Measurements from ENCODE around the gene ORC4. TPM values are rescaled to one million over a fixed set of nuclear protein-coding genes. Genes with fewer than 3 reads are reported as not detected.

ORC4 gene
- total and polyA plus RNA-seq, 2 of the 8 experiments (the other 6 are each of a cell fraction or from before 2014, with no cell fraction given), result 22.7 to 63.7 TPM

- FAIRE-seq (no peak), DNase-seq (ENCODE audit: low read depth in 1 of 2, low spot score in 2 of 2) (peak; percentile 5 to 62)
- peak within 1 kb of the TSS; percentile 75; the same call in 1 of the 2 replicates for H2AFZ ChIP-seq (ENCODE audit: low read length)
- H3K4me1 ChIP-seq (replicated peaks in 1 of 4; ENCODE audit: control insufficient read depth in 3 of 4, insufficient read depth in 4 of 4, low read length in 3 of 4), result no peaks in the 10 kb centered on the region; a peak in 2 of 7 replicates
- H3K56ac ChIP-seq (replicated peaks; ENCODE audit: insufficient read length, low read depth, low read length), result peak within 1 kb of the TSS; percentile 82
- peaks cover 0 to 4% (median 0%) of the 10 kb centered on the region in 4 experiments; a peak in 1 of 8 replicates for H3K36me3 ChIP-seq (ENCODE audit: control insufficient read depth in 2 of 4, insufficient read depth in 4 of 4, low read length in 3 of 4)
- peak within 1 kb of the TSS; percentile 59 to 92 (median 90) for H3K9ac ChIP-seq (replicated peaks in 1 of 4; ENCODE audit: extremely low read depth in 1 of 4, low read depth in 3 of 4, low read length in 3 of 4)
- peak within 1 kb of the TSS; percentile 95 for H2BK5ac ChIP-seq (ENCODE audit: low read depth, low read length)
- H3K23ac ChIP-seq (ENCODE audit: insufficient read length), result no peak within 1 kb of the TSS
- H3K23me2 ChIP-seq (ENCODE audit: low read depth, low read length), result peaks cover 6% of the 10 kb centered on the region
- H4K20me1 ChIP-seq (replicated peaks in 1 of 2; ENCODE audit: control insufficient read depth in 1 of 2, insufficient read depth in 2 of 2, low read length in 2 of 2), result peaks cover 7 to 8% of the 10 kb centered on the region in 2 experiments
- ChIA-PET CTCF (ENCODE audit: partially characterized antibody) (interaction anchor here (0.7 to 1.8 kb wide), 13 partner anchors 8 to 941 kb away, joined by 3 to 8 read pairs (median 4); no protein-coding TSS in a partner anchor), POLR2A (ENCODE audit: partially characterized antibody) (interaction anchor here (0.6 to 2.1 kb wide), 15 partner anchors 8 to 731 kb away, joined by 3 to 8 read pairs (median 3); no protein-coding TSS in a partner anchor)
- peak within 1 kb of the TSS; percentile 96 for H4K5ac ChIP-seq (ENCODE audit: insufficient read length, low read depth, low read length)
- 0 out of 2 replicates have a peak within 1 kb of the TSS, but pooled peaks have one; percentile 21 for H2BK20ac ChIP-seq (ENCODE audit: low read length)
- H2BK120ac ChIP-seq (replicated peaks; ENCODE audit: low read depth, low read length), result no peak within 1 kb of the TSS
- H2BK12ac ChIP-seq (ENCODE audit: low read depth, low read length), result peak within 1 kb of the TSS; percentile 35; the same call in 1 of the 2 replicates
- no peak within 1 kb of the TSS for H2AK5ac ChIP-seq (ENCODE audit: low read depth, low read length)
- H3K14ac ChIP-seq (ENCODE audit: insufficient read length), result no peak within 1 kb of the TSS
- no peak within 1 kb of the TSS for H2BK15ac ChIP-seq (ENCODE audit: low read length)
- H3K4me2 ChIP-seq (ENCODE audit: insufficient read depth in 1 of 2, low read depth in 2 of 2, low read length in 2 of 2), result peak within 1 kb of the TSS; percentile 85 to 99
- H3K9me3 ChIP-seq (ENCODE audit: insufficient read depth in 2 of 2, low read depth in 1 of 2, low read length in 1 of 2), result no peaks in the 10 kb centered on the region
- WGBS, 2 experiments (ENCODE audit: extremely low coverage in 1 of 2, insufficient coverage in 1 of 2, insufficient read length in 1 of 2, insufficient replicate concordance in 2 of 2, low coverage in 1 of 2, low lambda C conversion rate in 2 of 2, missing lambda C conversion rate in 1 of 2), result 0% methylated on average over 2 of the region's 11 CpGs; no CpG with 5 or more reads in 1 of the 2 experiments
- peak within 1 kb of the TSS; percentile 70 for H4K91ac ChIP-seq (replicated peaks; ENCODE audit: insufficient read length, low read length)
- peak within 1 kb of the TSS; percentile 94 for H3K18ac ChIP-seq (ENCODE audit: extremely low read depth, low read length)
- peak within 1 kb of the TSS; percentile 97; the same call in 1 of the 2 replicates for H4K8ac ChIP-seq (ENCODE audit: extremely low read depth, insufficient read depth, low read length)
- H3K27ac ChIP-seq (ENCODE audit: low read depth, low read length), result peak within 1 kb of the TSS; percentile 83
- H3K79me1 ChIP-seq (ENCODE audit: low read depth, low read length), result peaks cover 3% of the 10 kb centered on the region; the same call in 1 of the 2 replicates
- H3K27me3 ChIP-seq (replicated peaks in 1 of 4; ENCODE audit: control insufficient read depth in 3 of 4, extremely low read depth in 1 of 4, insufficient read depth in 3 of 4, low read length in 3 of 4), result no peaks in the 10 kb centered on the region
- peaks cover 13 to 85% of the 10 kb centered on the region in 2 experiments for H3K79me2 ChIP-seq (ENCODE audit: control insufficient read depth in 1 of 2, insufficient read depth in 2 of 2, low read length in 2 of 2)
- peak within 1 kb of the TSS; percentile 84 to 99 (median 96) for H3K4me3 ChIP-seq (ENCODE audit: extremely low read depth in 1 of 4, insufficient read depth in 2 of 4, low read depth in 3 of 4, low read length in 4 of 4)
- peak within 1 kb of the TSS; percentile 40 for H3K4ac ChIP-seq (replicated peaks; ENCODE audit: insufficient read length, low read depth, low read length)
- TF ChIP-seq SIX5 (IDR thresholded peaks at IDR 0.05; ENCODE audit: low read depth, low read length) (no peak), SIN3A (conservative IDR thresholded peaks at IDR 0.05 in 1 of 2, IDR thresholded peaks at IDR 0.05 in 1 of 2; ENCODE audit: low read depth in 1 of 2, low read length in 2 of 2) (peak in 1 of 2 experiments; percentile 58; a peak in 1 of 4 replicates), ASH2L (IDR thresholded peaks at IDR 0.05; ENCODE audit: low read length) (peak; percentile 38), SRF (IDR thresholded peaks at IDR 0.05; ENCODE audit: low read depth, low read length) (no peak), KDM4A (IDR thresholded peaks at IDR 0.05; ENCODE audit: low read depth, low read length, severe bottlenecking) (no peak), RAD21 (IDR thresholded peaks at IDR 0.05 in 1 of 2, conservative IDR thresholded peaks at IDR 0.05 in 1 of 2; ENCODE audit: low read depth in 2 of 2, low read length in 2 of 2) (no peak), HDAC2 (IDR thresholded peaks at IDR 0.05; ENCODE audit: borderline replicate concordance in 1 of 2, low read depth in 2 of 2, low read length in 2 of 2) (0 out of 4 replicates have a peak, but pooled peaks of 1 of the 2 experiments have one; percentile 56), CBX5 (IDR thresholded peaks at IDR 0.05; ENCODE audit: low read depth, low read length) (no peak), CHD2 (IDR thresholded peaks at IDR 0.05; ENCODE audit: low read length) (no peak), TAF1 (IDR thresholded peaks at IDR 0.05; ENCODE audit: low read depth, low read length) (peak; percentile 37; the same call in 1 of the 2 replicates)
Observed at GRCh38 chr2:148021059-148021861, 723 bp upstream of the ORC4 start, which contains the start of gene MBD5. MBD5 (plus strand) TSS chr2:148021091.

All from H1 (cell line).